ENCODE measurements around the gene RAD1.
A peak's percentile ranks its signal among the peaks of the same experiment; 100 is the strongest.

The RAD1 gene

GRCh38 chr5:34926318-34926888 lies 11.1 kb upstream of the RAD1 start:
- no peaks in the 10 kb centered on the region for H3K9me3 ChIP-seq (ENCODE audit: control insufficient read depth, insufficient read depth, low read depth, low read length)
- POLR2A ChIA-PET, result interaction anchor here (3.5 kb wide), 1 partner anchor 11 kb away, joined by 29 read pairs; the partner anchor contains the start of genes BRIX1 and RAD1
- no peak overlapping the region for H3K27ac ChIP-seq (ENCODE audit: extremely low read depth, low read depth, low read length)
- TF ChIP-seq HIC1 (tag by site-specific recombination; IDR thresholded peaks at IDR 0.05) (no peak), BCL6B (tag by site-specific recombination; IDR thresholded peaks at IDR 0.05) (no peak), ZNF10 (tag by site-specific recombination; IDR thresholded peaks at IDR 0.05) (0 out of 2 replicates have a peak, but pooled peaks have one; percentile 18)
- H3K36me3 ChIP-seq (ENCODE audit: control insufficient read depth in 2 of 2, insufficient read depth in 1 of 2, low read length in 2 of 2), result peaks cover 59 to 60% of the 10 kb centered on the region in 2 experiments
- CTCF ChIA-PET, result no interaction called here
- no peak overlapping the region for H3K4me3 ChIP-seq (ENCODE audit: low read depth, low read length)
- H3K4me1 ChIP-seq (ENCODE audit: control insufficient read depth, insufficient read depth, low read length), result peaks cover 16% of the 10 kb centered on the region

GRCh38 chr5:34924462-34924765 lies 9.1 kb upstream of the RAD1 start:
- Histone ChIP-seq H3K27ac (ENCODE audit: extremely low read depth, low read depth, low read length) (no peak overlapping the region), H3K9me3 (ENCODE audit: control insufficient read depth, insufficient read depth, low read depth, low read length) (no peaks in the 10 kb centered on the region), H3K4me1 (ENCODE audit: control insufficient read depth, insufficient read depth, low read length) (peaks cover 9% of the 10 kb centered on the region), H3K36me3 (ENCODE audit: control insufficient read depth in 2 of 2, insufficient read depth in 1 of 2, low read length in 2 of 2) (peaks cover 79 to 80% of the 10 kb centered on the region in 2 experiments), H3K4me3 (ENCODE audit: low read depth, low read length) (no peak overlapping the region)
- ChIA-PET CTCF (no interaction called here), POLR2A (interaction anchor here (3.5 kb wide), 1 partner anchor 9 kb away, joined by 29 read pairs; the partner anchor contains the start of genes BRIX1 and RAD1)
- TF ChIP-seq ZNF837 (tag by site-specific recombination; IDR thresholded peaks at IDR 0.05) (no peak), ZNF18 (tag by site-specific recombination; IDR thresholded peaks at IDR 0.05) (no peak), ZNF140 (tag by site-specific recombination; IDR thresholded peaks at IDR 0.05) (no peak), SCRT1 (tag by site-specific recombination; IDR thresholded peaks at IDR 0.05; ENCODE audit: borderline replicate concordance) (no peak), ZNF280D (tag by site-specific recombination; IDR thresholded peaks at IDR 0.05) (no peak), MZF1 (tag by site-specific recombination; IDR thresholded peaks at IDR 0.05; ENCODE audit: borderline replicate concordance) (no peak), KLF9 (tag by site-specific recombination; IDR thresholded peaks at IDR 0.05; ENCODE audit: low read depth) (no peak), REST (tag by site-specific recombination; IDR thresholded peaks at IDR 0.05) (no peak), ZNF248 (tag by site-specific recombination; IDR thresholded peaks at IDR 0.05) (no peak), ZNF174 (tag by site-specific recombination; IDR thresholded peaks at IDR 0.05) (no peak), ZNF138 (tag by site-specific recombination; IDR thresholded peaks at IDR 0.05; ENCODE audit: borderline replicate concordance) (no peak), ZNF791 (tag by site-specific recombination; IDR thresholded peaks at IDR 0.05) (no peak)
